Type B pancreatic cell (in vitro differentiated cells): ENCODE measurements around the gene PMP22. TPM values are rescaled to one million over a fixed set of nuclear protein-coding genes. Genes with fewer than 3 reads are reported as not detected.

Experiments used
- DNase-seq: peaks from one replicate; pipeline ENCODE4 v3.0.0; 2021; ENCODE audit warnings: mixed read lengths; ENCODE audit not compliant: unreplicated experiment; ENCODE audit errors: extremely low spot score
- H3K27ac Mint-ChIP-seq: 2 replicates; pipeline ENCODE4 v1.8.0; 2021; ENCODE audit warnings: mild to moderate bottlenecking, mixed read lengths
- H3K27me3 Mint-ChIP-seq: 2 replicates; pipeline ENCODE4 v1.8.0; 2021; ENCODE audit warnings: mixed read lengths
- H3K36me3 Mint-ChIP-seq: 2 replicates; pipeline ENCODE4 v1.8.0; 2021; ENCODE audit warnings: mixed read lengths
- H3K4me1 Mint-ChIP-seq: one replicate; pipeline ENCODE4 v1.8.0; 2021; ENCODE audit warnings: mixed read lengths; ENCODE audit not compliant: unreplicated experiment
- H3K4me3 Mint-ChIP-seq: 2 replicates; pipeline ENCODE4 v1.8.0; 2021; ENCODE audit warnings: mild to moderate bottlenecking, mixed read lengths
- H3K9me3 Mint-ChIP-seq: 2 replicates; pipeline ENCODE4 v1.8.0; 2021; ENCODE audit warnings: mixed read lengths
- CTCF ChIP-seq: fragments of 200-600 bp; sonication (generic); conservative IDR thresholded peaks from 2 replicates; pipeline ENCODE4 v1.5.0; 2021; ENCODE audit warnings: antibody characterized with exemption, mild to moderate bottlenecking
- total RNA-seq: library from RNA; stranded (reverse); gene quantifications from 2 replicates; pipeline ENCODE4 v1.2.1, GENCODE V29; 2021; ENCODE audit warnings: low replicate concordance

The PMP22 gene
- total RNA-seq, 1 donor from 2014 or later, result 16.2 TPM

GRCh38 chr17:15257796-15258512 lies 7.2 kb downstream of the PMP22 start:
- peaks cover 17% of the 10 kb centered on the region for H3K4me1 Mint-ChIP-seq
- H3K36me3 Mint-ChIP-seq, result peaks cover 7% of the 10 kb centered on the region
- no peaks in the 10 kb centered on the region for H3K9me3 Mint-ChIP-seq
- H3K27ac Mint-ChIP-seq, result no peak overlapping the region
- TF ChIP-seq CTCF, result no peak
- no peak overlapping the region for H3K4me3 Mint-ChIP-seq
- H3K27me3 Mint-ChIP-seq, result peaks cover 67% of the 10 kb centered on the region
- no peak for DNase-seq

DNA sequence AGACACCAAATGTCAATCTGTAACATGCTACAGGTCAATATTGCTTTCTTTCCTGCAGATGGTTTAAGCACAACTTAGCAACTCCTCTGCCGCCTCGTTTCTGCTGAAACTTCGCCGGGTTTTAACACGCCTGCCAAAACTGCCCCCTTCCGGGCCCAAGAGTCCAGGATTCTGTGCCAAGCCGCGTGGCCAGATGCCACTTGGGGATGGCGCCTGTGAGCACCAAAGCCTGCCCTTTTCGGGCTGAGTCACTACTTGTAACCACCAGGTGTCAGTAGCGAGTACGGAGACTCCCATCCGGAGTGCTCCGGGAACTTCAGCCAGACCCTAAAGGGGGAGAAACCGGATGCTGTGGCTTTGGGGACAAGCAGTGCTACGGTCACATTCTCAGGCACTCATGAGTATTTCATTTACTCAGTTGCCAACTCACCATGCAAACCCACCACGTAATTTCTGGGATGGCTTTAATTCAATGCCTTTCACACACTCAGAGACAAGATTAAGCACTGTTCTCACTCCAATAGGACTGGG lies 7.8 kb downstream of the PMP22 start:
- peaks cover 62% of the 10 kb centered on the region for H3K27me3 Mint-ChIP-seq
- no peak overlapping the region for H3K4me3 Mint-ChIP-seq
- H3K27ac Mint-ChIP-seq, result no peak overlapping the region
- peaks cover 17% of the 10 kb centered on the region for H3K4me1 Mint-ChIP-seq
- TF ChIP-seq CTCF, result peak; percentile 91
- peaks cover 7% of the 10 kb centered on the region for H3K36me3 Mint-ChIP-seq
- H3K9me3 Mint-ChIP-seq, result no peaks in the 10 kb centered on the region
- DNase-seq, result peak; percentile 75

DNA sequence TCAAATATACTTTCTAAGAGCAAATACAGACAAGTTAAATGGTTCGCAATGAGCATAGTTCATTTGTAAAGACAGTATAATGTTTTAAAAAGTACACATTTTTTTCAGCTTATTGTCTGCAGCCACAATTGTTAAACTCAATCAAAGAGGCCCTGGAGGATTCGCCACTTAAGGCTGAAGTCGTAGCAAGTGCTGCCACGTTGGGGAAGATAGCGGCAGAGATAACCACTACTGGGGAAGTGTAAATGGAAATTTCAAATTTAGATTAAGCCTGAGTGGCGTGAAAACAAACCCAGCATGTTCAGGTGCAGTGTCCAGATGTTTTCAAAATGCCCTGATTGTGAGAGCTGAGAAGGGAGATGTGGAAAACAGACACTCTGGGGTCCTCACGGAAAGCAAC lies 8.4 kb downstream of the PMP22 start:
- H3K4me1 Mint-ChIP-seq, result peaks cover 17% of the 10 kb centered on the region
- peaks cover 7% of the 10 kb centered on the region for H3K36me3 Mint-ChIP-seq
- no peak for TF ChIP-seq CTCF
- no peak for DNase-seq
- H3K27ac Mint-ChIP-seq, result no peak overlapping the region
- H3K4me3 Mint-ChIP-seq, result no peak overlapping the region
- no peaks in the 10 kb centered on the region for H3K9me3 Mint-ChIP-seq
- peaks cover 58% of the 10 kb centered on the region for H3K27me3 Mint-ChIP-seq

DNA sequence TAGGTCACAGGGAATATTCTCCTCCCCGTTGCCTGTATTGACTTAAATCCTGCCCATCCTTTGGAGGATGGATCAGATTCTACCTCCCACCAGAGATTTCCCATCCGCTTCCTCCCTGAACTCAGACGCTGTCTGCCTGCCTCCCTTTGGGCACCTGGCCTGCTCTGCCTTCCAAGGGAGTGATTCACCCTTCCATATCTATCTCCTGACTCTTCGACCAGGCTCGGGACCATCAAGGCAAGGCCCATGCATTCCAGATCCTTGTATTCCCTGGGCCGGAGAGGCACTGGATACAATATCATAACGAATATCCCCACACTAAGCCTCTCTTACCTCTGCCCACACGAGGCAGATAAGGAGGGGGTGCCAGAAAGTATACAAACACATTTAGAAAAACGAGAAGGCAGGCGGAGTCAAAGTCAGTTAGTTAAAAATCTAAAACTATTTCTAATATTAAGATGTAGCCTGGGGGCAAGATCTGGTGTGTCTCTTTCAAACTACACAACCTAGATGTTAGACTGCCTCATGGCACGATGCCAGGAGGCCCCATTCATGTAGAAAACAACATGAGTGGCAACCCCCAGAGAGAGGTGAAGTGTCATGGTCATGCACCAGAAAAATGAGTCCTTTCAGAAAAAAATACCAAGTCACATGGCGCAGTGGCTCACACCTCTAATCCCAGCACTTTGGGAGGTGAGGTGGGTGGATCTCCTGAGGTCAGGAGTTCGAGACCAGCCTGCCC lies 9.2 kb downstream of the PMP22 start:
- Mint-ChIP-seq H3K4me3 (no peak overlapping the region), H3K36me3 (peaks cover 7% of the 10 kb centered on the region), H3K27ac (no peak overlapping the region), H3K4me1 (peaks cover 17% of the 10 kb centered on the region), H3K9me3 (no peaks in the 10 kb centered on the region), H3K27me3 (peaks cover 50% of the 10 kb centered on the region)
- TF ChIP-seq CTCF, result no peak
- no peak for DNase-seq

- peaks cover 10% of the 10 kb centered on the region for H3K27me3 Mint-ChIP-seq
- H3K27ac Mint-ChIP-seq, result no peak overlapping the region
- H3K9me3 Mint-ChIP-seq, result no peaks in the 10 kb centered on the region
- TF ChIP-seq CTCF, result no peak
- H3K36me3 Mint-ChIP-seq, result no peaks in the 10 kb centered on the region
- no peak overlapping the region for H3K4me3 Mint-ChIP-seq
- H3K4me1 Mint-ChIP-seq, result no peaks in the 10 kb centered on the region
- no peak for DNase-seq
Observed at GRCh38 chr17:15250135-15250860, 14.8 kb downstream of the PMP22 start.
